HL-60/S4 treated with phorbol 12-myristate 13-acetate at 8.2 ng/mL for 4 days and 3 days (cell line): ENCODE measurements around the gene CCDC191.

Experiments
- in situ Hi-C: fragments of 300-500 bp; cut with MboI; formaldehyde crosslinking; loops from 2 replicates; pipeline ENCODE4 v1.15.0; 2022; ENCODE audit warnings: low sequenced_read_pairs

Gene CCDC191, protein sequence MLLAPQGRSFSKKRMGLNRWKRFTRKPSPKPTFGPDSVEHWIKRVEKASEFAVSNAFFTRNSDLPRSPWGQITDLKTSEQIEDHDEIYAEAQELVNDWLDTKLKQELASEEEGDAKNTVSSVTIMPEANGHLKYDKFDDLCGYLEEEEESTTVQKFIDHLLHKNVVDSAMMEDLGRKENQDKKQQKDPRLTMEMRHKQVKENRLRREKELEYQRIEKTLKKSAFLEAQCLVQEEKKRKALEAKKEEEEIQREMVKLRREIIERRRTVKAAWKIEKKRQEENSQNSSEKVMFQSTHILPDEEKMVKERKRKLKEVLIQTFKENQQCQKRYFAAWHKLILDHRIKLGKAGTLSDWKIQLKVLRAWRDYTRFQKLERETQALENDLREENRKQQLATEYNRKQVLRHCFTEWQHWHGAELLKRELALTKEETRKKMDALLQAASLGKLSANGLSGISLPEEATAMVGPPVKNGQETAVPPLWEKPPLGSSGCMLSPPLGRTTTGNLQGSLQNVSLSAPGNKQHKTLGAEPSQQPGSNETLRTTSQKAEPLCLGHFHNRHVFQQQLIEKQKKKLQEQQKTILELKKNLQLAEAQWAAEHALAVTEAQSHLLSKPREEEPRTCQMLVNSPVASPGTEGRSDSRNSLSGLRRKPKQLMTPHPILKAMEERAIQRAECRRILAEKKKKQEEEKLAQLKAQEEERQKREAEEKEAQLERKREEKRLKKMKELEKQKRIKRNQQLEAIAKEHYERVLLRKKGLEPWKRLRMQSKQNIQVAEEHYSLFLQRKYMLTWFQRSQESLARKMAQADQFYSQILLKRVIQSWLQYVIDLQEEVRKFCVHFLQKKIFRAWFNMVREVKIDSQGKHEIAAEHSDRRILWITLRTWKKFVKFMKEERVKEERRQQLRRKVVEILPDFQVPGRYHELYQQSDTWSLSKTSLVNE

DNA sequence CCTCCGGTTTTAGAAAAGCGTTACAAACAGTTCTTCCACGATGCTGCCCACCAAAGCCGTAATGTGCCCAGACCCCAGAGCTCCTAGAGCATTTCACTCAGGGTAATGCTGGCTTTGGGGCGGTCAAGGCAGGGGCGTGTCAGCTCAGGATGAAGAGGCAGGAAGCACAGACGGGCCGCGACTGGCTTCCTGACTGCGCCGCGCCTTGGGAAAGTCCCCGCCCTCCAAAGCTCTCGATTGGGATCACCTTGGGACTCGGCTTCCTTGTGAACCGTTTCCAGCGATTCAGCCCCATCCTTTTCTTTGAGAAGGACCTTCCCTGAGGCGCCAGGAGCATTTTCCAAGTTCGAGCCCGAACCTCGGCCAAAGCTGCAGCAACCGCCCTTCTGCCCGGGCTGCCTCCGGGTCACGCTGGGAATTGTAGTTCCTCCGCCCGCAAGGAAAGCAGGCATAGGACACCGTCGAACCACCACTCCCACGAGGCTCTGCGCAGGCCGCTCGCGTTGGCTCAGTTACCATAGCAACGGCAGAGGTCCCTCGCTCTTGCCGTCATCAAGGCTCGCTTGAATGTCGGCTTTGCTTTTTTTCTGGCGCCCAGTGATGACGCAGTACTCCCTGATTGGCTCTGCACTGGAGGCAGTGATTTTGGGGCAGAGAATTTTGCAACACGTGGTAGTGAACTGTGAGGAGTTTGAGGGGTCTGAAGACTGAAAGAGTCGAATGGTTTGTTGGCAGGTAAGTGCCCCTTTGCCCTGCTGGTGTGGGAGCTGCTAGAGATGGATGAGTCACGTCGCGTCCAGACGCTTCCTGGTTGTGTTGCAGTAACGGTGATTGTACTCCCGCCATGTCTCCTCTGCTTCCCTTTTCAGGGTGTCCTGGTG lies at the start of gene CCDC191, which contains the start of gene QTRT2:
Gene CCDC191, minus strand, starts transcription at position 397 of the 881 bp plus-strand sequence. Its CDS starts 60 bp downstream, at position 337.
Gene QTRT2, plus strand, starts transcription at position 608 of the 881 bp plus-strand sequence. CDS start 8,521 bp downstream, outside the sequence.
- in situ Hi-C loops, result no loop called here

DNA sequence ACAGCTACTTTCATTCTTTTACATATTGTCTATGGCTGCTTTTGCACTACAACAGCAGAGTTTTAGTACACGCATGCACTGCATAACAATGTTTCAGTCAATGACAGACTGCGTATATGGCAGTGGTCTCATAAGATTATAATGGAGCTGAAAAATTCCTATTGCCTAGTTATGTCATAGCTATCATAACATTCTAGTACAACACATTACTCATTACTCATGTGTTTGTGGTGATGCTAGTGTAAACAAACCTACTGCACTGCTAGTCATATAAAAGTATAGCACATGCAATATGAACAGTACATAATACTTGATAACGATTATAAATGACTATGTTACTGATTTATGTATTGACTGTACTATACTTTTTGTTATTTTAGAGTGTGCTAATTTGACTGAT lies 48.1 kb upstream of the CCDC191 start:
- in situ Hi-C loops, result no loop called here

DNA sequence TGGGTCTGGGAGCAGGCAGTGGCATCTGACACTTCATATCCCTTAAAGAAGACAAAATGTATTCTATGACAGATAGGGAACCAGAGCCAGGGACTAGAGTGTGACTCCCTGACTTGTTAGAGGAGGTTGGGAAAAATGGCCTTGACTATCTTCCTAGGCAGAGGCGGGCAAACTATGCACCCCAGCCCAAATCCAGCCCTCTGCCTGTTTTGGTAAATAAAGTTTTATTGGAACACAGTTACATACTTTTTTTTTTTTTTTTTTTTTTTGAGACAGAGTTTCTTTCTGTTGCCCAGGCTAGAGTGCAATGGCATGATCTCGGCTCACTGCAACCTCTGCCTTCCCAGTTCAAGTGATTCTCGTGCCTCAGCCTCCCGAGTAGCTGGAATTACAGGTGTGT lies 47.5 kb upstream of the CCDC191 start:
- in situ Hi-C loops, result no loop called here

DNA sequence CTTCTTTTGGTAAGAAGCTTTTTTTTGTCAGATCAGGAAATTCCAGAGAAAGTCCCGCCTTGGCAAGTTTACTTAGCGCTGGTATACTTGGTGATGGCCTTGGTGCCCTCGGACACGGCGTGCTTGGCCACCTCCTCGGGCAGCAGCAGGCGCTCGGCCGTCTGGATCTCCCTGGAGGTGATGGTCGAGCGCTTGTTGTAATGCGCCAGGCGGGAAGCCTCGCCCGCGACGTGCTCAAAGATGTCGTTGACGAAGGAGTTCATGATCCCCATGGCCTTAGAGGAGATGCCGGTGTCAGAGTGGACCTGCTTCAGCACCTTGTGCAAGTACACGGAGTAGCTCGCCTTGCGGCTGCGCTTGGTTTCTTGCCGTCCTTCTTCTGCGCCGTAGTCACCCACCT lies 46.9 kb upstream of the CCDC191 start:
- in situ Hi-C loops, result no loop called here

DNA sequence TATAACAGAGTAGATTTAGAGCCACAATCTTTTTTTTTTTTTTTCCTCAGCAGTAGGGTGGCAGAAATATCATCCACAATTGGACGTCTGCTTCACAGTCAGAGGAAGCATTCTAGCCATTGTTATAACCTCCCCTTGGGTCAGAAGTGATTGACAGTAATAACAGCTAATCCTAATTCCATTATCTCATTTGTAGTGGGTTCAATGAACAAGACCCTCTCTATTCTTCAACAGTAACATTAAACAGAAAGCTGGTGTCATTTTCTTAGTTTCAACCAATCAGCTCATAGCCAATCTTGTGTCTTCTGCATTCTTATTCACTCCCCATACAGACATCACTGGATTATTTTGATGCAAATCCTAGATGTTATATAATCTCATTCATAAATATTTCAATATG lies 44.8 kb upstream of the CCDC191 start:
- in situ Hi-C loops, result no loop called here

DNA sequence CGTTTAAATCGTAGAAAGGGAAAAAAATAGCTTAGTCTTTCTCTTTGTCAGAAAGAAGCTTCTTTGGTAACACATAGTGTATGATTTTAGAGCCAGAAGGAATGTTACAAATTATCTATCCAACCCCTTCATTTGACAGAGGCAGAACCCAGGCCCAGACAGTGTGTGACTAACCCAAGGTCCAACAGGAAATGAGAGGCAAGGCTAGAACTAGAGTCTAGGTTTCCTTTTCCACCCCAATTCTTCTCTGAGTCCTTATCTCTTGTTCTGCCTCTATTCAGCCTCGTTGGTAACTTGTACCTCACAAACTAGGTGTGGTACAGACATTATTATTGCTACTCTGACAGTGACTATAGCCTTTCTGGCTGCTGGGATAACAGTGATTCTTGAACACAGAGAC lies 39.5 kb upstream of the CCDC191 start:
- in situ Hi-C loops, result no loop called here

DNA sequence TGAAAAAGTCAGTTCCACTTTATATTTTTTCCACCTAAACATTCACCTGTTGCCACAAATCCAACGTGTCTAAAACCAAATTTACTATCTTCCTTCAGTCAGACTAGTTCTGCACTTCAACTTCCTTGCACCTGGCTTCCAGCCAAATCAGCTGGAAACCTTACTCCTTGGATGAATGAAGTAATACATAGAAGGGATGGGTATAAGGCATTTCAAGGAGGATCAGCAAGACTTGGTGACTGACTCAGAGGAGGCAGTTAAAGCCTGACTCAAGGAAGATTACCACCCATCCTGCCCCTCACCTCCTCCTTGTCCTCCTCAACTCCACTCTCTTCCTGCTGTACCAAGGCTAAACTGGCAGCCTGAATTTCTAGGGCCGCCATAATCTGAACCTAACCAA lies 37.3 kb upstream of the CCDC191 start:
- in situ Hi-C loops, result no loop called here

DNA sequence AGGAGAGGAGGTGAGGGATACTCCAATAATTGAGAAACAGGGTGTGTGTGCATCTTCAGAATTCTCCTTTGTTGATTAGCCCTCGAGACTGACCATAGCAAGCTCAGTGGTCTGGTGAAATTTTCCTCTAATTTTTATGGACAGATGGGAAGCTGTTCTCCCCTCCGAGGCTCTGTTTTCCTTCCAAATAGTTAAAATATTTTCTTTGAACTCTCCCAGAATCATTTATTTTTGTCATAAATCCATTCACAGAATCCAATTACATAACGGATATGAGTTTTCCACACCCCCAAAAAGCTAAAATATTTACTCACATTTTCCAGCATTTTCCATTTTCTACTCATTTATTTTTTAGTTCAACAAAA lies 36.7 kb upstream of the CCDC191 start:
- in situ Hi-C loops, result no loop called here

DNA sequence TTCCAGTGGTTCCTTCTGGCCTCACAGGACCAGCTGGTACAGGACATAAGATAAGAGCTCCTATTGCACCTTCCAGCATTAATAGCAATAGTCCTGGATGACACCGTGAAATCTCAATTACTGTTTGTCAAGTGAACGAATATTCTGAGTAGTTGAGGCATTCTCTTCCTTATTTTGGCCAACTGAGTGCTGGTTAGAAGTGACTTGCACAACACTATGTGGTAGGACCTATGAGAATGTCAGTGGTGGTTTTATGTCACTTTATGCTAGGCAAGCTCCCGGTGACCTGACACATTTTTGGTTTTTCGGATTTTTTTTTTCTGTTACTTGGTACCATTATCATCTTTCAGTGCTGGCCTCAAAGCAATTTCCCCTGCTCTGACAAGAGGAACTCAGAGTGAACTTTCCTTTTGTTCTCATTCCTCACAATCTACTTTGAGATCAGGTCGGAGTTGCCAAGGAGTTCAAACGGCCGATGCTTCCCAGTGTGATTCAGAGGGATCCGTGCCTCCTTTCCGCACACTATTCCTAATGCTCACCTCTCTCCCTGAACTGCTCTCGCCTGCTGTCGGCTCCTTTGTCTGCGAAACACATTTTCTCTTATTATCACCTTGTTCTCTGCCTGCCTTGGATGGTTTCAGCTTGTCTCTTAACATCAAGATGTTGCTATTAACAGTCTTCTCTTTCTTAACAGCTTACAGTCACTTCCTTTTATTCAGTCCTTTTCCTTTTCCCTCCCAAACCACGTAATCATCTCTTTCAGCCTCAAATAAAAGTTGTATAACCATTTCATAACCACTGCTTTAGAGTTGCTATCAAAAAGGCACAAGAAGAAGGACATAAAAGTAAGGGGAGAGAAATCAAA lies 36.1 kb upstream of the CCDC191 start:
- in situ Hi-C loops, result no loop called here

DNA sequence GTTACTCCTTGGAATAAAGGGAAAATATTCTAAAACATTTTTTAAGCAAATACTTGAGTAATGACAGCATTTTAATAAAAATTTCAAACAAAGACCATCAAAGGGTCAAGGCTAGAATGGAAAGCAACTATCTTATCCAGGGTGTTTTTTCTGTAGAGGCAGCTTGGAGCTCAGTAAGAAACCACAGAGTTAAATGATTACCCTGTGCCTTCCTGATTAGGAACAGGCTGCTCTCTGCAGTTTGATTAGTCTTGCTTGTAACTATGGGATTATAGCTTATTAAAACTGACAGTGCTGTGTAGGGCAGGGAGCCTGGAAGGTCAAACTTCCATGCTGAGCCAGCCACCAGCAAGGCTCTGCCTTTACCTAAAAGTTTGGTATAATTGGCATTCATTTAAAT lies 33.3 kb upstream of the CCDC191 start:
- in situ Hi-C loops, result no loop called here

DNA sequence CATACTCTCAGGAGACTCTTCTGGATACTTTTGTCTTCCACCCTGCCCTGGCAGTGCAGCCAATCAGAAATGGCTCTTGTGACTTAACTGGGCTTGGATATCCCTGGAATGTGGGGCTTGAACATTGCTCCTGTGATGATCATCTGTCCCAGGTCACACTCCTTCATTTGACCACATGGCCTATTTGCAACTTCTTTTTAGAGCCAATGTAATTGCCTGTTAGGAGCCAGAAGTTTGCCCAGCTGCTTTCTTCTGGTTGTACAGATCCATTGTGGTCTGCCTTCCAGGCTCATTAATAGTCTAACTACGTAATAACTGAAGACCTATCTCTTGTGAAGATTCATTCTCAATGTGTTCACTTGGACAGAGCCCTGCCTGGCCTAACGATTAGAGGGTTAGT lies 30.0 kb upstream of the CCDC191 start:
- in situ Hi-C loops, result no loop called here

DNA sequence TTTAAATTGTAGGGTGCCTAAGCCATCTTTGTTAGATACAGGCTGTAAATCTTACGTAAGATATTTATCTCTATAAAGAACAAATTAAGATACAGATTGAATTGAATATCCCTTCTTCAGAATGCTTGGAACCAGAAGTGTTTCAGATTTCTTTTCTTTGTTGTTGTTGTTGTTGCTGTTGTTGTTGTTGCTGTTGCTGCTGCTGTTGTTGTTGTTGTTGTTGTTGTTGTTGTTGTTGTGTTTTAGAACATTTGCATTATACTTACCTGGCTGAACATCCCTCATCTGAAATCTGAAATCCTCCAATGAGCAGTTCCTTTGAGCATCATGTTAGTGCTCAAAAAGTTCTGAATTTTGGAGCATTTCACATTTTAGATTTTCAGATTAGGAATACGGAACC lies 26.8 kb upstream of the CCDC191 start:
- in situ Hi-C loops, result no loop called here

DNA sequence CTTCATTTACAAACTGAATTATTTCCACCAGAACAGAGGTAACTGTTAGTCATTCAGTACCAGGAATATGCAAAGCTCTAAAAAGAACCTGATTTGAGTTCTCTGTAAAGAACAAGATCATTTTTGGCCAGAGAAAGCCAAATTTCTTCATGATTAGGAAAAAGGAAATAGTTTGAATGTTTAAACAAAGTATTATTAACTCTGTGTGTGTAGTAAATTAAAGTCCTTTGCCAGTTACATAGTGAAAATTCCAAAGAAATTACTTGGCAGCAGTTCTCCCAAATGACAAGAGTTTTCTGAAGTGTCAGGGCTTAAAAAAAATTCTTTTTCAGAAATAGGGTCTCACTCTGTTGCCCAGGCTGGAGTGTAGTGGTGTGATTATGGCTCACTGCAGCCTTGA lies 24.7 kb upstream of the CCDC191 start:
- in situ Hi-C loops, result no loop called here

DNA sequence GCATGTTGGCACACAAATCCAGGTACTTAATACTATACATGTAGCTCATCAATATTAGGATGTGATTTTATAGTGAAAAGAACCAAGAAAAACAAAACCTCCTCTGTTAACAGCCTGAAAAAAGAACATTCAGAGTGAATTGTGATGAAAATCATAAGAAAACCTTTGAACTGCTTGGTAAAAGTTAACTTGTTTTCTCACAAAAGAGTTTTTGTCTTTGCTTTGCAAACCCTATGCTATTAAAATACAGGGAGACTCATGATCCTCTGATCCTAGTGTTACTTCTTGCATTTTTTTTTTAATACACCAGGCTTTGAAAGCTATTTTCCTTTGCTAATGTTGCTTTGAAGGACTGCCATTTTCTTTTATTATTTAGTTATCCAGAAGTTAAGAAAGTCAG lies 23.9 kb upstream of the CCDC191 start:
- in situ Hi-C loops, result no loop called here

DNA sequence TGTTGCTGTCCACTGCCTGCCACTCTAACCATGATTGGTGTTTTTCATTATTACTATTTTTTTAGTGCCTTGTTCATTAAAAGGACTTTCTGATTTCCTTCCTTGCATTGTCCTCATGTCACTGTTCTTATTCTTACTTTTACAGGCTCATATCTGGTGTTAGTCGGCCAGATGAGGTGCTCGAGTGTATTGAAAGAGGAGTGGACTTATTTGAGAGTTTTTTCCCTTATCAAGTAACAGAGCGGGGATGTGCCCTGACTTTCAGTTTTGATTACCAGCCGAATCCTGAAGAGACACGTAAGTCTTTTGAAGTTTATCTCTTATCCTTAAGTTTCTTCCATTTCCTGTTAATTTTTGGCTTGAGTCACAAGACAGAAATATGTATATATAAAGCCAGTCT lies 23.4 kb upstream of the CCDC191 start:
- in situ Hi-C loops, result no loop called here

DNA sequence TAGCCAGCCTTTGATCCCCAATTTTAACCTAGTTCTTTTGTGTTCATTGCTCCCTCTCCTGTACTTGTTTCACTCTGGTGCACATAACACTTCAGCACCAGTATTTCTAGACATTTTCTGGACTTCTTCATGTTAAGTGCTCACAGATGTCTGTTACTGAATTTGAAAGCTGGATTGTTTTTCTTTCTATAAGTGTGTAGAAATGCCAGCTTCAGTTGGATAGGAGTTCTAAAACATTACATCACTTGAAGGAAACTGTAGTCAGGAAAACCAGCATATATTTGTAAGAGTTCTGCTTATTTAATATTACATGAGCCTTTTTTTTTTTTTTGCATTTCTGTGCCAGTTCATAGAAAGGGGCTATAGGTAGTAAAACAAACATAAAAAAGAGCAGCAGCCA lies 21.8 kb upstream of the CCDC191 start:
- in situ Hi-C loops, result no loop called here

DNA sequence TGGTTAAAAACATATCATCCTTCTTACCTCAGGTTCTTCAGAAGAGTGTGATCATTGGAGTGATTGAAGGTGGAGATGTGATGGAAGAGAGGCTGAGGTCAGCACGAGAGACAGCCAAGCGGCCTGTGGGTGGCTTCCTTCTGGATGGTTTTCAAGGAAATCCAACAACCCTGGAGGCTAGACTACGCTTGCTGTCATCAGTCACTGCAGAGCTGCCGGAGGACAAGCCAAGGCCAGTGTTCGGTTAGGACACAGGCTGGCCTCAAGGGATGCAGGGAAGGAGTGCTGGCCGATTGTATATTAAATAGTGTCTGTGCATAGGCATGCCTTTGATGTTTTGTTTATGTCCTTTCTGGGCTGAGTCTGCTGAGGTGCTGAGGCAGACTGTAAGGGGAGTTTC lies 20.4 kb upstream of the CCDC191 start:
- in situ Hi-C loops, result no loop called here

DNA sequence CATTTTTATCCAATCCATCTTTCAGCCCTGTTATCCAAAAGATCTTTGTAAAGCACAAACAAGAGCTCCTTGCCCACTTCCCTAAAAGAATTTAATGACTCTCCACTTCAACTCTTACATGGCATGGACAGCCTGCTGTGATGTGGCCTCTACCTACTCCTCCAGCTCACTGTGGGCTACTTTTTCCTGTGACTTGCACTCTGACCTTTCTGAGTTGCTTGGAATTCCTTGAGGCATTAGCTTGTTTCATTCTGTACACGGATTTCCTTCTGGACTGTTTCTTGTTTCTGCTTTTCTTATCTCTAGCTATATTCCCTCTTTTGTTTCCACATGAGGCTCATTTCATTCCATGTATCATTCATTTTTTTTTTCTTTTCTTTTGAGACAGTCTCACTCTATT lies 15.5 kb upstream of the CCDC191 start:
- in situ Hi-C loops, result no loop called here

DNA sequence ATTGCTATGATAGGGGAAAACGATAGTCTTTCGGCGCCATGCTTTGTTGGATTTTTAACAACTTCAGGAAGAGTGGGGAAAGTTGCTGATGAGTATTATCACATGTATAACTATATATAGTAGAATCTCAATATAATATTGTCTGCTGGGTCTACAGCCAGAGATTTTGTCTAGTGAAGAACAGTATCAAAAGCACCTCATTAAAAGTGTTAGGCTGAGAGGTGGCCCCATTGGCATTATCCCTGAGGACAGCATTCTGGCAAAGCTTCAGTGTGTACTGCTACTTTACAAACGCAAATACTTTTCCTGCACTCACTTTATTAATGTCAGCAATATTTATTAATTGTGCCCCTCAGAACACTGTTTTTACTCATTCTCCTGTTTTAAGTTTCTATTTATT lies 12.0 kb upstream of the CCDC191 start:
- in situ Hi-C loops, result no loop called here

DNA sequence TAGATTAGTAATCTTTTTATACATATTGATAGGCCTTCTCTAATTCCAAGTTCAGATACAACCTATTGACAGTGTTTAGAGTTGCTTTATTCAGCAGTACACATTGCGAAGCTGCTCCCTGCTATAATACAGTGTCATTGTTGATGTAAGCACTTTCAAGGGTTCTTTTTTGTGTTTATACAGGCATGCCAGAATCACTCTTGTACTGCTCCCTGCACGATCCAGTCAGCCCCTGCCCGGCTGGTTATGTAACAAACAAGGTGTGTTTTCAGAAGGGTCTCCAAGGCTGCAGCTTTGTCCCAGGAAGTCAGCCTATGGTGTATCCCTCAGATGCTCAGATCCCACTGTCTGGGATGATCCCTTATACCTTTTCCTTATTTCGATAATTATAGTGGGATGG lies 11.5 kb upstream of the CCDC191 start:
- in situ Hi-C loops, result no loop called here
